Fibroblast of lung (primary cell): Measurements from ENCODE around the gene CYB561.
A peak's percentile ranks its signal among the peaks of the same experiment; 100 is the strongest.

Experiments used
- CTCF ChIP-seq, 2 donors: IDR thresholded peaks in 1 of 2; conservative IDR thresholded peaks in 1 of 2; 1 replicate in 1 of 2; 2 replicates in 1 of 2; pipeline ENCODE4 v1.5.1; 2011 to 2012; ENCODE audit warnings: low read length in 2 of 2, control low read depth in 1 of 2, inconsistent platforms in 1 of 2, low read depth in 1 of 2, mild to moderate bottlenecking in 1 of 2
- EZH2 ChIP-seq: IDR thresholded peaks from 2 replicates; pipeline ENCODE4 v1.5.1; 2012; ENCODE audit warnings: low read length, control low read depth, mild to moderate bottlenecking; ENCODE audit errors: missing control alignments

DNA sequence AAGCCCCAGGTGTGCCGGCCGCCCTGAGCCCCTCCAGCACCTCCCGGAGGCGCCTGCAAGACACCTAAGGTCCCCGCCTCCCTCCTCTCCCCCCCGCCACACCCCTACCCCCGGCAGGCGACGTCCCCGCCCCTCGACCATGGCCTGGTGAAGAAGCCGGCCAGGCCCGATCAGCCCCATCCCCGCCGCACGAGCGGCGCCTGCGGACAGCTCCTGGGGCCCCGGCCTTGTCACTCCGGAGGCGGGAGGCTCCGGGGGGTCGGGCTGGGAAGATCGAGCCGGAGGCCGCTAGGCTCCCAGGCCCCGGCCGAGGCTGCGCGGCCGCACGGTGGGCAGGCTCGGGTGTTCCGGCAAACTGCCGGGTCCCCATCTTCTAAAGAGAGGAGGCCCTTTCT, 30.4 kb upstream of the CYB561 start:
- TF ChIP-seq CTCF (conservative IDR thresholded peaks at IDR 0.05 in 1 of 2, IDR thresholded peaks at IDR 0.05 in 1 of 2; ENCODE audit: low read depth in 1 of 2, low read length in 2 of 2) (no peak), EZH2 (peak; percentile 43)
